ENCODE data around the gene FJX1.

Gene FJX1

DNA sequence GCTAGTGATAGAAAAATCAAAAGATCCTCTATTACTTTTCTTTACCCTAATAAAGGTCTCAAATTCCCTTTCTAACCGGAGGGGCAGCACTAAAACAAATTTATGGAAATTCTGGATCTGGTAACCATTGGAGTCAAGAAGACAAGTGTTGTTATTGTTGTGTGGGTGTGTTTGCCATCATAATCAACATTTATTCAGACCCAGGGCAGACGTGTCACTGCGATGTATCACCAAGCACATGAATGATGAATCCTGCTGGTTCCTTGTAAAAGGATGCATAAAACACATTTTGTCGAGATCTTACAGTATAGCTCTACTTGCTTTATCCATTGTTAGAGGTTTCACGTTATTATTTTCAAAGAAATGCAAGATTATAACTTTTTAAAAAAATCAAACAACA lies 12.1 kb upstream of the FJX1 start:
- no peak for DNase-seq (ENCODE audit: low spot score)

DNA sequence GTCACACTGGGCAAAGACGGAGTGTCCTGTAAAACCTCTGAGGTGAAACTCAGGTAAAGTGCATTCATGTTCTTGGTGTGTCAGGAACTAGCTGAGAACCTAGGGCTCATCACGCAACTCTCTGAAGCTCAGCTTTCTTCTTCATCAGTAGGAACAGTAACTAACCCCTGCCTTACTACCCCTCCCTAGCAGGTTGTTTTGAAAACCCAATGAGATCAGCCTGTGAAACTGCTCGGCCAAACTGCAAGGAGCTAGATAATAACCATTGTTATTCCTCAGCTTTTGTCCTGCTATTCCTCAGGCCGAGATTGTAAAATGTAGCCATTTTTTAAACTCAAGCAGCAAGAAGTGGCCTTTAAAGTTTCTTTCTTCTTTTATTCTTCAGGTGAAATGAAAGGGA lies 9.8 kb upstream of the FJX1 start:
- DNase-seq (ENCODE audit: low spot score): no peak

DNA sequence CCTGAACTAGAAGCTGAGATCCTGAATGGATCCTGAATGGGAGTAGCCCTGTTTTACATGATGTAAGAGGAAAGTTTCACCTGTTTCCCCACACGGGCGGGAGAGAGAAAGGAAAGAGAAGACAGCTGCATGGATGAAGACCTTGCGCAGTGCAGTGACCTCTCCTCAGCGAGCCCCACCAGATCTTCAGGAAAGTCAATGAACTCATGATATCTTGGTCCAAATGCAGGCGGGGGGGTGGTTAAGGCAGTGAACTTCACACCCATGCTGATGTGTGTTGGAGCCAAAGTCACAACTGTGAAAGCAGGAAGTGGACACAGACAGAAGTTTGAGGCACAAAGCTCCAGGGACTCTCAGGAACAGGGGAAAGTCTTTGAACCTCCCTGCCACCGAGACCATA lies 8.6 kb upstream of the FJX1 start:
- no peak for DNase-seq (ENCODE audit: low spot score)

DNA sequence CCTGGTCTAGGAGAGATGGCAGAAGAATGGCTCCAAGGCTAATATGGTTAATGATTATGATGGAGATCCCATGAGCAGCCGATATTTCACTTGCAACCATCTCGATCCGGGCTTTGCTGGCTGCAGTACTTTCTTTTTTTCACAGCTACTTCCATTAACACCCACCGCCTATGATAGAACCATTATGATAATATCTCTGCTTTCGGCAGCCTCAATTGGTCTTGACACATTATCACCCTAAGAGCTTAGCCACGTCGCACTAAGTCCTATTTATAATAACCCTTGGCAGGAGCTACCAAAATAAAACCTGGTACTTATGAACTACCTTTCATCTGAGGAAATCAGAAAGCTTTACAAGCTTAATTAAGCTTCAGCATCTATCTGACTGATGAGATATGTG lies 7.6 kb upstream of the FJX1 start:
- no peak for DNase-seq (ENCODE audit: low spot score)

DNA sequence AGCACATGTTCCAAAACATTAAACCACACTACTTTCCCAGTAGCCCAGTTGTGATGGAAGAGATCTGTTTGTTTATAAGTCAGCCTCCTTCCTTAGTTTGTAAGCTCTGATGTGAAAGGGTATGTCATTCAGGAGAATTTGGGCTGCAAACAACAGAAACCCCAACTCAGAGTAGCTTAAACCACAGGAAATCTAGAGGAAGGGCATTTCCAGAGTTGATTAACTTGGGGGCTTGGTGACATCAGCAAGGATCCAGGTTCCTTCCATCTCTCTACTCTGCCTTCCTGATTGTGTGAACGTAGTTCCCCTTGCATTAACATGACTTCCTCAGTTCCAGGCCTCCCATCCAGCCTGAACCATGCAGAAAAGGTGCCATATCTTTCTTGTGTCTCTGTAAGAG lies 6.5 kb upstream of the FJX1 start:
- no peak for DNase-seq (ENCODE audit: low spot score)

DNA sequence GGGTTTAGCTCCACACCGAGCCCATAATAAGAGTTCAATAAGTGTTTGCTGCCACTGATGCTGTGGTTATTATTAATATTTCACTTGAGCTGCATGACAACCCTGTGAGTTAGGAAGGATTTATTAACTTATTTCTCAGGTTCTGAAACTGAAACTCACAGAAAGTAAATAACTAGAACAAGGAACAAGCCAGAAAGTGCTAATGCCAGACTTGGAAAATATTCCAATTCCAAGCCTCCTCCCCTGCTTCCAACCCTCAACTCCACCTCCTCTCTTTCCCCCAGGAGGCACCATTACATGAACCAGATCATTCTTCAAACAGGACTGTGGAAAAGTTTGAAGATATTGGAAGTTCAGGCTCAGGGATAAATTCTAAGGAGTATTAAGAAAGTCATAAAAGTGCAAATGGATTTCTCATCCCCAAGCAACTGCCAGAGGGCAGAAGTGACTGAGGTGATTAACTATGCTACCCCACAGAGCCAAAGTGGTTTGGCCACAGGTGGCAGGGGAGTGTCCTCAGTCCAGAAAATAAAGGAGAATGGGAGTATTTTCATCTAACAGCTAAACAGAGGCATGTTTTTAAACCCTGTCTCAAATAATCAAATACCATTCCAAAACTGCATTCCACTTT lies 3.2 kb upstream of the FJX1 start:
- no peak for DNase-seq (ENCODE audit: low spot score)

DNA sequence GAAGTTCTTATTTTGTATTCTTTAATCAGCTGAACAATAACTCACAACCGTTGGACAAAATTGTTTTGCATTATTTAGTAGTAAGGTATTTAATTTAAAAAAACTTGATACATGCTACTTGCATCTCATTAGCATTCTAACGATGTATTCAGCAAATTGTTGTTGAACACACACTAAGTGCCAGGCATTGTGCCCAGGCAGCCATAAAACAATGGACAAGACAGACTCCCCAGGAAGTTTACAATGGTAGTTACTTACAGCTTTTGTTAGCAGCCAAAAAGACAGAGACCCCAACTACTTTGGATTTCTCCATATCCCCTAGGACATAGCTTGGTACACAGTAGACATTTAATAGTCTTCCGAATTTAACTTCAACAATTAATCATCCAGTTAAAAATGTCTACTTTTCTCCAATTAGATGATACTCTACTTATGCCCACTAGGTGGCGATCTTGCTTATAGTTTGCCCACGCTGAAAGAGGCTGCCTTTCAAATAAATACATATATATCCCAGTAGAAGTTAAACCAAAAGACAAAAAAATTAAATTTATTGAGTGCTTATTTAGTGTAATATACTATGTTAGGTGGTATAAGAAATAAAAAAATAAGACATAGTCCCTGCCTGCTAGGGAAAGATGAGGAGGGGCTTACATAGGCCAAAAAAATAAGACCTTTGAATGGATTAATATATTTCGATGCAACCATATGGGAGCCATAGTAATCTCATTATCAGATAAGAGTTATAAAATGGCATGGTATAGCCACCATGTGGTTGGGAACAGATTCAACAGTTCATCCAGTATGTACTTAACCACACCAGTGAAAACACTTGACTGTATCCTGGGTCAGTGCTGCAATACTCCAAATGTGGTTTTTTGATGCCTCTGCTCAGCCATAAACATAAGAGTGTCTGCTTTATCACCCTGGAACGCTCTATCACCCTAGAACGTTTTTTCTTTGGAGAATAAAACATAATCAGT lies 2.0 kb upstream of the FJX1 start:
- DNase-seq (ENCODE audit: low spot score): peak; percentile 78

DNA sequence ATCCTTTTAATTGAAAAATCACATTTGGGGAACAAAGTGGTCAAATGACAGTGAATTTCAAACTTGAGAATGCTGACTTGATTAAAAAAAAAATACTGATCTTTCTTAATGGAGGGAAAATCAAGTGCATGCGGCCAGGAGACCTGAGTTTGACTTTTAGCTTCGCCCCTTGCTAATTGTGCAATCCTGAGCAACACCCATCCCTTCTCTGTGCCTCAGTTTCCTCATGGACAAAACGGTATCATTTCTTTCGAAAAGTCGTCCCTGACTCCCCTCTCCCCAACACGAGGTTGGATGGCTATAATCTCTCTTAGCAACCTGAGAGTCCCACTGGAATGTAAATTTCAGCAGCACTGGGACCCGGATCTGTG lies 959 bp upstream of the FJX1 start:
- no peak for DNase-seq (ENCODE audit: low spot score)

DNA sequence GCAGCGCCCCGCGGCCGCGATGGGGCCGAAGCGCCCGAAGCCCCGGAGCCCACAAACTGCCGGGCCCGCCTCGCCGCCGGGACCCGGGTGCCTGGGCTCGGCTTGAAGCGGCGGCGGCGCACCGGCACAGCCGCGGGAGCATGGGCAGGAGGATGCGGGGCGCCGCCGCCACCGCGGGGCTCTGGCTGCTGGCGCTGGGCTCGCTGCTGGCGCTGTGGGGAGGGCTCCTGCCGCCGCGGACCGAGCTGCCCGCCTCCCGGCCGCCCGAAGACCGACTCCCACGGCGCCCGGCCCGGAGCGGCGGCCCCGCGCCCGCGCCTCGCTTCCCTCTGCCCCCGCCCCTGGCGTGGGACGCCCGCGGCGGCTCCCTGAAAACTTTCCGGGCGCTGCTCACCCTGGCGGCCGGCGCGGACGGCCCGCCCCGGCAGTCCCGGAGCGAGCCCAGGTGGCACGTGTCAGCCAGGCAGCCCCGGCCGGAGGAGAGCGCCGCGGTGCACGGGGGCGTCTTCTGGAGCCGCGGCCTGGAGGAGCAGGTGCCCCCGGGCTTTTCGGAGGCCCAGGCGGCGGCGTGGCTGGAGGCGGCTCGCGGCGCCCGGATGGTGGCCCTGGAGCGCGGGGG lies 346 bp downstream of the FJX1 start:
- DNase-seq (ENCODE audit: low spot score): peak; percentile 46

DNA sequence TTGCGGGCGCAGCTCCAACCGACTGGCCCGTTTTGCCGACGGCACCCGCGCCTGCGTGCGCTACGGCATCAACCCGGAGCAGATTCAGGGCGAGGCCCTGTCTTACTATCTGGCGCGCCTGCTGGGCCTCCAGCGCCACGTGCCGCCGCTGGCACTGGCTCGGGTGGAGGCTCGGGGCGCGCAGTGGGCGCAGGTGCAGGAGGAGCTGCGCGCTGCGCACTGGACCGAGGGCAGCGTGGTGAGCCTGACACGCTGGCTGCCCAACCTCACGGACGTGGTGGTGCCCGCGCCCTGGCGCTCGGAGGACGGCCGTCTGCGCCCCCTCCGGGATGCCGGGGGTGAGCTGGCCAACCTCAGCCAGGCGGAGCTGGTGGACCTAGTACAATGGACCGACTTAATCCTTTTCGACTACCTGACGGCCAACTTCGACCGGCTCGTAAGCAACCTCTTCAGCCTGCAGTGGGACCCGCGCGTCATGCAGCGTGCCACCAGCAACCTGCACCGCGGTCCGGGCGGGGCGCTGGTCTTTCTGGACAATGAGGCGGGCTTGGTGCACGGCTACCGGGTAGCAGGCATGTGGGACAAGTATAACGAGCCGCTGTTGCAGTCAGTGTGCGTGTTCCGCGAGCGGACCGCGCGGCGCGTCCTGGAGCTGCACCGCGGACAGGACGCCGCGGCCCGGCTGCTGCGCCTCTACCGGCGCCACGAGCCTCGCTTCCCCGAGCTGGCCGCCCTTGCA lies 1.0 kb downstream of the FJX1 start:
- no peak for DNase-seq (ENCODE audit: low spot score)

DNA sequence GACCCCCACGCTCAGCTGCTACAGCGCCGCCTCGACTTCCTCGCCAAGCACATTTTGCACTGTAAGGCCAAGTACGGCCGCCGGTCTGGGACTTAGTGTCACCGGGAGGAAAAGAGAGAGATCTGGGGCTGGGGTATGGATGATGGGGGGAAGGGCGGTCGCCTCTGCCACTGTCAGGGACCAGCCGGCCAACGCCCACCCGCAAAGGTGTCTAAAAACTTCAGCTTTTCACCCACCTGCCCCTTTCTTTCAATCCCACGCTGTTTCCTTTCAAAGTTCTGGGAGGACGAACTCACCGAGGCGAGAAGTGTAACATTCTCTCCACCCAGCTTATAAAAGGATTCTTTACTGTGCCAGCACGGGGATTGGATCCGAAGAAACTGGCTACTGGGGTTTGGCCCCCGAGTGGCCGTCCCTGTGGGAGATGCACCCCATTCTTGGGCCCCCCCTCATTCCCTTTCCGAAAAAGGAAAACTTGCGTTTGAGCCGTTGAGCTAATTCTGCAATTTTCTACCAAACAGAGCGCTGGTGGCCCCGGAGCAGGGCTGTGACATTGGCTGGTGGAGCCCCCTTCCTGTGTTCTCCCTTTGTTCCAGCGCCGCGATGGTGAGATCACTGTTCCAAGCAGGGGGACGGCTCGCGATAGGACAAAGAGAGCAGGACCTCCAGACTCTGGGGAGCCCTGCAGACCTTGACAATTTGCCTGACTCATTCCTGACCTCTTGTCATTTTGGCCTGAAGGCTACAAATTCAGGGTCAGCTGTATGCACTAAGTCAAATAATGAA lies 1.8 kb downstream of the FJX1 start:
- DNase-seq (ENCODE audit: low spot score): no peak

DNA sequence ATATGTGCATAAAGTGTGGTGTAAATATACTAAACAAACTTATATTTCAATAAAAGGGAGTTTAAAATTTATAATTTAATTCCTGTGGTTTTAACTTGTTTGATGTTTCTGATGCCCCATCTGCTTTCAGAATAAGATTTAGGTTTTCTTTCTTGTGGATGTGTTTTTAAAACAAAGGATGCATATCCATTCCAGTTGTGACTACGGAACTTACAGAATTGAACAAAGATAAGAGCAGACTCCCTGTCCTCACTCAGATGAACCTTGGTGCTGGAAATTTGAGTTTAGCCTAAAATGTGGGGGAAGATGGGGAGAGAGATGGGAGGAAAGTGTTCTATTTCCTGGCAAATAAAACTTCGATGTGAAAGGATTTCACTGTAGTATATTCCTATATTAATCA lies 2.5 kb downstream of the FJX1 start:
- no peak for DNase-seq (ENCODE audit: low spot score)

DNA sequence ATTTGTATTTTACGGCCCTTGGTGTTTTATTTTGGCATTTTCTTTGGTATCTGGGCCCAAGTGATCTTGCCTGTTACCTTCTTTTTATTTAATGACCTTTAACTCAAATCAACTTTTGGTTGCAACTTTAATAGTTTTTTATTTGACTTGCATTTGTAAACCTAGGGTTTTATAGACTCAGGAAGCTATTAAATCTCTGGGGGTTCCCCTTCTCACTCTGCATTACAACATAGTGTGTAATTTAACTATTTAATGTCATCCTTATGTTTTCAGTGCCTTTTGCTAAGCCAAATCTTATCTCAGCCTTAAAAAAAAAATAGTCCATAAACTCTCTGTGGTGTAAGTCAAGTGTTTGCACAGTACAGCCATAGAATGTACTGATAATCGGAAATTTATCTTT lies 3.4 kb downstream of the FJX1 start:
- DNase-seq (ENCODE audit: low spot score): peak; percentile 29

DNA sequence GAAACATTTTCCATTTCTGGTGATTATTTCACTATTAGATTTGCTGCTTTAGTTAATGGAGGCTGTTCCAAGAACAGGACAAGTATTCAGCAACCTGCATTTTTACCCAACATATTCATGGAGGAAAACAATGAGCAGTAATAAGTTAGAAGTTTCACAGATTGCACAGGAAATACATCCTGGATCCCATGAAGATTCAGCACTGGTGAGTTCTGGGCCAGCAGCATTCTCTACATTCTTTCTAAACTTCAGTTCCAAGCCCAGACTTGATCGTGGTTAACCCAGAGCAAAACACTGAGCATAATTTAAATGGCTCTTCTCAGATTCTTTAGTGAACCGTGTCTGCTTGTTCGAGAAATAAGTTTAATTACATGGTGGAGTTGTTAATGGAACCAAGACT lies 3.8 kb downstream of the FJX1 start:
- DNase-seq (ENCODE audit: low spot score): no peak

DNA sequence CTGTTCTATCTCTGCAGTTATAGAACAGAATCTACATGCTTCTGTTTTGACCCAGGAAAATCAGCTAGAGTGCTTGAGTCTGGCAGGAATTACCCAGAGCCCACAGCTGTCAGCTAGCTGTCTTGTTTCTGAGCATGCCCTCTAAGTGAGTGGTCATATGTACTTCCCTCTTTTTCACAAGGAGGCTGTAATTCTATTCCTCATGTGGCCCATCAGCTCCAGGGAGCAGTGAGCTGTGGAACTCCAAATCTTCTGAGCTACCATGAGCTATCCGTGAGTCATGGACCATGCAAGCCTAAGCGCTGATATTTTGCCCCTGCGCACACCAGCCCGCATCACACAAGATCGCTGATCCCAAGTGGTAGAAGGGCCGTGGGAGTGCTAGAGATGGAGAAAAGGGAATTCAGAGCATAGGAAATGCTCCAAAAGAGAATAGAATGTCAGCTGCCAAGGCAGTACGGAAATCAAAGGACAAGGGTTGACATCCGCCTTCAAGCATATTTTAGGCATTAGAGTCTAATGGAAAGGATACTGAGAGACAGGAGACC lies 5.4 kb downstream of the FJX1 start:
- DNase-seq (ENCODE audit: low spot score): no peak

DNA sequence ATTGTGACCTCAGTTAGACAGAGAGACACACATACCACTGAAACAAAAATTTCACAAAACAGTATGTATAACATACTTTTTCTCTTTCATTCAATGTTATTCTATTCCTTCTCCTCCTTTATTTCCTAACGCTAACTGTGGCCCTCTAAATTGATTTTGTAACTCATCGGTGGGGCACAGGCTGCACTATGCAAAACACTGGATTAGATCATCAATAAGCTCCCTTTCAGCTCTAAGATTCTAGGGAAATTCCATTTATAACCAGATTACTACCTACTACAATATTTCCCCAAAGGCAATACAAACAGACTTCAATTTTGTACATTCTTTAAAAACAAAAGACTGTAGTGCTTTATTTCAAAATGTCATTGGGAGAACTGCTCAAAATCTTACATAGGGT lies 6.1 kb downstream of the FJX1 start:
- no peak for DNase-seq (ENCODE audit: low spot score)

DNA sequence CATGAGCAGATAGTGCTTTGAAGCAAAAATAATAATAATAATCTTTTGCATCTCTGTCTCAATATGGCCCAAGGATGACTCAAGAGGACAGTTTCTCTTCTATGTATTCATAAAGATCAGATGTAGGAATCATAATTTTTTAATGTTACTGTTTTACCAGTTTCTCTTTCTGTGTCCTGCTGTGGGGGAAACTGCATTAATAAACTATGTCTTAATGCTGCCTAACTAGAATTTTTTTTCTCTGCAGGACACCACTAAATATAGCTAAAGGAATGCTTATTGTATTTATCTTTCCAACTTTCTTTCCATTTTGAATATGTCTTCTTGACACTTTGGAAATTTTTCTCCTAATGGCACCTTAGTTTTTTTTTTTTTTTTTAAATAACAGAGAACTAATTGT lies 6.5 kb downstream of the FJX1 start:
- no peak for DNase-seq (ENCODE audit: low spot score)

DNA sequence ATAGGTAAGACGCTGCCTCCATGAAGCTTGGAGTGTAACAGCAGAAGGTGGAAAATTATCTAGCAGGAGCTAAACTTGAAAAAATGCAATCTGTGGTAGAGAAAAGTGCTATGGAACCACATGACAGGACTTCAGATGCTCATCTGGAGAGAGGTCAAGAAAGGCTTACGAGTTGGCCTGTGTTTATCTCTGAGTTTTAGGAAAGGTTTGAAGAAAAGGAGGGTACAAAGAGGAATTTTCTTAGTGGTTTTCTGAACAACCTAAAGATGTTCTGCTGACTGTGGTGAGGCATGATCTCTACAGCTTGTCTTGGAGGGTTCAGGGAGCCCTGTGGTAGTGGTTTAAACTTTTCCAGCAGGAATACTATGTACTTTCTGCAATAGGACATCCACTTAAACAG lies 8.2 kb downstream of the FJX1 start:
- DNase-seq (ENCODE audit: low spot score): no peak

DNA sequence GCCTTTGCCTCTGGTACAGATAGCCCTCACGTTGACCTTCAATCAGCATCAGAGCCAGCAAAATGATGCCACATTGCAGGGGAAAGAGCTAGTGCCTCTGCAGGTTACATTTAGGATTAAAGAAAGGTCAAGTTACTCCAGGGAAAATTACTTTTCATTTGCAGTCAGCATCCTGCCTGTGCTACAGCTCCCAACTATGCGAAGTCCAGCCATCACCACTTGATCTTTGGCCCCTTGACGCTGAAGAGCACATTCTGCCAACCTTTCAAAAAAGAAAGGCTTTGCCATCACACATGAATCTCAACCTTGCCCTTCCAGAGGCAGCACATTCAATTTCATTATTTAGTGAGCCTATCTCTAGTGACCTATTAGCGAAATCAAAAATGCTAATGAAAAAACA lies 11.3 kb downstream of the FJX1 start:
- DNase-seq (ENCODE audit: low spot score): no peak

DNA sequence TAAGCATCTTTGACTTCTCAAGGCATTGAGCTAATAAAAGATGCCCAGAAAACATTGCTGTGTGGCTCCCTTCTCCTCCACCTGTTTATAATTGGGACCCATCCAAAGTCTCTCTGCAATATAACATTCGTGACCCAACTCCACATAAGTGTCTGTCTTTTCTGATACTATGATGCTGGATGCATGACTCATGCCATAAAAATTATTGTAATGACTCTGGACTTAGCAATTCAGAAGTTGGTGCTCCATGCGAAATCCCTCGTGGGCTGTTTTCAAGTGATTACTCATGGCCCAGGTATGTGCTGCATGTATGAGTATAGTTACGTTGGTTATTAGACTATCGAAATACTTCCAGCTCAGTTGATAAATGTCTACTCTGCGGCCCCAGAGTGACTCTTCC lies 11.7 kb downstream of the FJX1 start:
- DNase-seq (ENCODE audit: low spot score): peak; percentile 86

DNA sequence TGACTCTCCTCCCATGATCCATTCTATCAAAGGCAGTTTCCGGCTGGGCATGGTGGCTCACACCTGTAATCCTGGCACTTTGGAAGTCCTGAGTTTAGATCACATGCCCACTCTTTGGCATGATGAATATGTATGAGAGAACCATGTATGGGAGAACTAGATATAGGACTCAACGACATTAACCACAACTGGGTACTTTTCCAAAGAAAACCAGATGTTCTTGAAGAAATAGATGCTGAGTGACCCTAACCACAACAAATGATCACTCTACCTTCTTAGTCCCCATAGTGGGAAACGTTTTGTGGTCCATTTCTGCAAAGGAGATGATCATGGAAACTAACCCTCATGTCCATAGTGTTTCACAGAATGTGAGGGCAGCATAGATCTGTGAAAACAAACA lies 13.6 kb downstream of the FJX1 start:
- DNase-seq (ENCODE audit: low spot score): no peak

DNA sequence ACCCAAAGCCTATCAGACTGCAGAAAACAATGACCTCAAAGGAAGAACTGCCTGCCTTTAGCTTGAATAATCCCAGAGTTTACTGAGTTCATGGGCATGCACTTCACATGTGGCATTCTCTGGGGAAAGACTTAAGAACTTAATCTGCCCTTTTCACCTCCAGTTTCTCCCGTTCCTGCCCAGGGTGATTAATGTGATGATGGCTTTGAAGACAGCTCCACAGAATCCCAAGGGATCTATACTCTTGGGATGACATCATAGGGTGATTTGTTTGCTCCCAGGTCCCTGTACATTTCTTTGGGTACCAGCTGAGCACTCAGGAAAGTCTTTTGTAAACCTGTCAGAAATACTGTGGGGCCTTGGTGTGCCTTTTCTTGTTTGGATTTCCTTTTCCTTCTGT lies 14.0 kb downstream of the FJX1 start:
- DNase-seq (ENCODE audit: low spot score): no peak
